MM.1S (cell line): ENCODE data around the gene DNASE2B.

ENCODE experiments used
- DNase-seq: peaks from one replicate; pipeline ENCODE4 v3.0.0-alpha.2; 2015
- H2AFZ ChIP-seq: fragments of 300-600 bp; sonication (generic); 2 replicates; pipeline ENCODE4 v1.6.0; 2016; ENCODE audit warnings: antibody characterized with exemption, low read length
- H3F3A ChIP-seq: fragments of 300-600 bp; sonication (generic); 2 replicates; pipeline ENCODE4 v1.6.1; 2016; ENCODE audit warnings: mild to moderate bottlenecking, antibody characterized with exemption, low read length, moderate library complexity, mixed read lengths; ENCODE audit not compliant: insufficient read depth
- H3K27ac ChIP-seq: fragments of 300-600 bp; sonication (generic); 2 replicates; pipeline ENCODE4 v1.5.1; 2016; ENCODE audit warnings: mild to moderate bottlenecking, low read length
- H3K27me3 ChIP-seq: fragments of 300-600 bp; sonication (generic); replicated peaks from 2 replicates; pipeline ENCODE4 v1.6.0; 2016; ENCODE audit warnings: low read length; ENCODE audit not compliant: insufficient read depth
- H3K36me3 ChIP-seq: fragments of 300-600 bp; sonication (generic); replicated peaks from 2 replicates; pipeline ENCODE4 v1.6.1; 2016; ENCODE audit warnings: mild to moderate bottlenecking, low read length, mixed read lengths; ENCODE audit not compliant: insufficient read depth
- H3K4me1 ChIP-seq: fragments of 300-600 bp; sonication (generic); 2 replicates; pipeline ENCODE4 v1.6.1; 2016; ENCODE audit warnings: low read length, mixed read lengths
- H3K4me2 ChIP-seq: fragments of 300-600 bp; sonication (generic); 2 replicates; pipeline ENCODE4 v1.6.0; 2016; ENCODE audit warnings: low read depth, low read length
- H3K4me3 ChIP-seq: fragments of 300-600 bp; sonication (generic); 2 replicates; pipeline ENCODE4 v1.5.1; 2016; ENCODE audit warnings: low read length, mixed read lengths
- H3K79me2 ChIP-seq: fragments of 300-600 bp; sonication (generic); 2 replicates; pipeline ENCODE4 v1.6.1; 2016; ENCODE audit warnings: mixed run types, low read length, mixed read lengths
- H3K9ac ChIP-seq: fragments of 300-600 bp; sonication (generic); 2 replicates; pipeline ENCODE4 v1.6.1; 2016; ENCODE audit warnings: low read length, mixed read lengths
- H3K9me2 ChIP-seq: fragments of 300-600 bp; sonication (generic); replicated peaks from 2 replicates; pipeline ENCODE4 v1.6.1; 2016; ENCODE audit warnings: mild to moderate bottlenecking, low read length, mixed read lengths; ENCODE audit not compliant: insufficient read depth
- H3K9me3 ChIP-seq: fragments of 300-600 bp; sonication (generic); replicated peaks from 2 replicates; pipeline ENCODE4 v1.6.1; 2016; ENCODE audit warnings: mild to moderate bottlenecking, low read length, mixed read lengths; ENCODE audit not compliant: insufficient read depth
- H4K20me1 ChIP-seq: fragments of 300-600 bp; sonication (generic); 2 replicates; pipeline ENCODE4 v1.6.1; 2016; ENCODE audit warnings: mild to moderate bottlenecking, low read length, moderate library complexity, mixed read lengths; ENCODE audit not compliant: insufficient read depth
- EZH2 ChIP-seq: fragments of 300-600 bp; sonication (generic); optimal IDR thresholded peaks from 2 replicates; pipeline ENCODE3; 2017; ENCODE audit warnings: low read depth, mild to moderate bottlenecking, antibody characterized with exemption, low read length, mixed read lengths
- EZH2phosphoT487 ChIP-seq: fragments of 300-600 bp; sonication (generic); IDR thresholded peaks from 2 replicates; pipeline ENCODE4 v1.6.1; 2018; ENCODE audit warnings: antibody characterized with exemption, low read length
- TF ChIP-seq, protein P1 (sequence below): fragments of 300-600 bp; sonication (generic); IDR thresholded peaks from 2 replicates; pipeline ENCODE4 v1.5.1; 2016; ENCODE audit warnings: antibody characterized with exemption, low read length, mixed read lengths

Gene DNASE2B

DNA sequence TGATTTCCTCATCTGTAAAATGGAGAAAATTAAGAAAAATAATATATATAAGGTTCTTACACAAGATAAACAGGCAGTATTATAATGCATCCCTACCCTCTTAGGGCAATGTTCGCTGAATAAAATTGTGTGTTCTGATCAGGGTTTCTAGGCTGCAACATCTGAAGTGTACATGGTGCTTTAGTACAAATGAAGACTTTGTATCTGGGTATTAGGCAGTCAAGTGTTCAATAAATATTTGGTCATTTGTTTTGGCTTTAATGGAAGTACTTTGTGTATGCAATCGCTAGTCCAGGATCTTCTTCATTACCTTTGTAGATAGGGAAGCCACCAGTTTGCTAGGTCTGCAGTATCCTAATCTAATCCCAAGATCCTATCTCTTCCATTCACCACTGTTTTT, 28.1 kb downstream of the DNASE2B start:
- H3K27ac ChIP-seq: no peak overlapping the region
- H3K4me3 ChIP-seq: no peak overlapping the region
- no peak overlapping the region for H2AFZ ChIP-seq
- no peaks in the 10 kb centered on the region for H3K27me3 ChIP-seq
- H3K36me3 ChIP-seq: no peaks in the 10 kb centered on the region
- no peaks in the 10 kb centered on the region for H3K9me2 ChIP-seq
- no peaks in the 10 kb centered on the region for H3K79me2 ChIP-seq
- no peak overlapping the region for H3K4me2 ChIP-seq
- no peaks in the 10 kb centered on the region for H4K20me1 ChIP-seq
- TF ChIP-seq EZH2phosphoT487: no peak
- no peaks in the 10 kb centered on the region for H3K4me1 ChIP-seq
- no peak for DNase-seq
- H3F3A ChIP-seq: no peaks in the 10 kb centered on the region
- no peaks in the 10 kb centered on the region for H3K9me3 ChIP-seq
- H3K9ac ChIP-seq: no peak overlapping the region

DNA sequence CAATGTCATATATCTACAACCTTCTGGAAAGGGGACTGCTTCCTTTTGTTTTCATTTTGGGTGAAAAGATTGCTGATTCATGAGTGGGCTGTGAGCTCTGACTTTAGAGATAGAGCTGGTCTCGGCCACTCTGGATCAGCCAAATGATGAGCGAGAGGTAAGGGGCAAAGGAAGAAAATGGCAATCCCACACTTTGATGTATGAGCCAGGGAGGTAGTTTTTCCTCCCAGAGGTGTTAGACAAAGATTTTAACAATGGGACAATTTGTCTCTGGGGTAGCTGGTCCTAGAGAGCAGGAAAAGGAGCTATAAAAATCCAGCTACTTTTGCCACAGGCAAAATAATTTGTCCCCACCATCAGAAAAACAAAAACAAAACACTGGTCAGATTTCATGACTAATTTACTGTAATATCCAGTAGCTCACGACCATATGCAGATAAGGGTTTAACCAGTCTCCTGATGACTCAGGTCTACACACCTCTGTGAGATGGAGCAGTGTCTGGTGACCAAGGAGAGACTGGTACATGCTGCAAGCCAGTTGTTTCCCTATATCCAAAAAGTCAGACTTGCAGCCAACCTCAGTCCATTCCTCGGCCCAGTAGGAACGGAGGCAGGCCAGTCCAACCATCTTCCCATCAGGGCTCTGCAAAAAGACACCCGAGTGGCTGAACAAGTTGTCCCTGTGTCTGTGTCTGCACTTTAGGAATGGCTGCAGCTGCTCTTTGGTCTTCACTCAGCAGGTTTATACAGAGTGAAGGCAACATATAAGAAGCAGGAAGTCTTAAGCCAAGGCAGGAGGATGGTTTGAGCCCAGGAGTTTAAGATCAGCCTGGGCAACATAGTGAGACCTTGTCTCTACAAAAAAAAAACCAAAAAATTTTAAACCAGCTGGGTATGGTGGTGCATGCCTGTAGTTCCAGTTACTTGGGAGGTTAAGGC, 29.2 kb downstream of the DNASE2B start:
- no peaks in the 10 kb centered on the region for H3K9me3 ChIP-seq
- no peaks in the 10 kb centered on the region for H3K27me3 ChIP-seq
- no peaks in the 10 kb centered on the region for H3K4me1 ChIP-seq
- no peak for TF ChIP-seq EZH2
- TF ChIP-seq, protein P1, sequence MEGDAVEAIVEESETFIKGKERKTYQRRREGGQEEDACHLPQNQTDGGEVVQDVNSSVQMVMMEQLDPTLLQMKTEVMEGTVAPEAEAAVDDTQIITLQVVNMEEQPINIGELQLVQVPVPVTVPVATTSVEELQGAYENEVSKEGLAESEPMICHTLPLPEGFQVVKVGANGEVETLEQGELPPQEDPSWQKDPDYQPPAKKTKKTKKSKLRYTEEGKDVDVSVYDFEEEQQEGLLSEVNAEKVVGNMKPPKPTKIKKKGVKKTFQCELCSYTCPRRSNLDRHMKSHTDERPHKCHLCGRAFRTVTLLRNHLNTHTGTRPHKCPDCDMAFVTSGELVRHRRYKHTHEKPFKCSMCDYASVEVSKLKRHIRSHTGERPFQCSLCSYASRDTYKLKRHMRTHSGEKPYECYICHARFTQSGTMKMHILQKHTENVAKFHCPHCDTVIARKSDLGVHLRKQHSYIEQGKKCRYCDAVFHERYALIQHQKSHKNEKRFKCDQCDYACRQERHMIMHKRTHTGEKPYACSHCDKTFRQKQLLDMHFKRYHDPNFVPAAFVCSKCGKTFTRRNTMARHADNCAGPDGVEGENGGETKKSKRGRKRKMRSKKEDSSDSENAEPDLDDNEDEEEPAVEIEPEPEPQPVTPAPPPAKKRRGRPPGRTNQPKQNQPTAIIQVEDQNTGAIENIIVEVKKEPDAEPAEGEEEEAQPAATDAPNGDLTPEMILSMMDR: no peak
- TF ChIP-seq EZH2phosphoT487: no peak
- H3K4me2 ChIP-seq: no peak overlapping the region
- no peaks in the 10 kb centered on the region for H3F3A ChIP-seq
- no peak overlapping the region for H3K27ac ChIP-seq
- H4K20me1 ChIP-seq: no peaks in the 10 kb centered on the region
- DNase-seq: no peak
- H3K9ac ChIP-seq: no peak overlapping the region
- no peaks in the 10 kb centered on the region for H3K79me2 ChIP-seq
- H3K9me2 ChIP-seq: no peaks in the 10 kb centered on the region
- H2AFZ ChIP-seq: no peak overlapping the region
- H3K4me3 ChIP-seq: no peak overlapping the region
- H3K36me3 ChIP-seq: no peaks in the 10 kb centered on the region

DNA sequence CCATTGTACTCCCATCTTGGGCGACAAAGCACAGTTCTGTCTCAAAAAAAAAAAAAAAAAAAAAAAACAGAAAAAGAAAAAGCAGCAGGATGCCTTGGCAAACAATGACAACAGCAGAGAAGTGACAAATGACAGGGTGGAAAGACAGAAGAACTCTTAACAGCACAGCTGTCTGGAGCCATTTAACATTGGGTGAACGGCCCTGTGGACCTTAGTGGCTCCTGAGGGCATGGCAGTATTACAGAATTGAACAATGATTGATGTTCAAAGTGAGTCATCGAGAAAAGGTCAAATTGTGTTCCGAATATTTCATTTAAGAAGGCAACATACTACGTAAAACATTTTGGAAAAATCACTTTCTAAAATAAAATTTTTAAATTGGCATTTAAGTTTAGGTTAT, 30.0 kb downstream of the DNASE2B start:
- DNase-seq: no peak

More for the DNA sequence above, 30.0 kb downstream of the DNASE2B start:
- no peak overlapping the region for H3K9ac ChIP-seq
- no peaks in the 10 kb centered on the region for H3K27me3 ChIP-seq
- no peaks in the 10 kb centered on the region for H3K9me3 ChIP-seq
- no peak overlapping the region for H3K4me3 ChIP-seq
- no peaks in the 10 kb centered on the region for H3K36me3 ChIP-seq
- H3F3A ChIP-seq: no peaks in the 10 kb centered on the region
- no peaks in the 10 kb centered on the region for H4K20me1 ChIP-seq
- H3K4me1 ChIP-seq: no peaks in the 10 kb centered on the region
- no peak for TF ChIP-seq EZH2
- TF ChIP-seq, protein P1: no peak
- TF ChIP-seq EZH2phosphoT487: no peak
- H3K27ac ChIP-seq: no peak overlapping the region
- H3K79me2 ChIP-seq: no peaks in the 10 kb centered on the region
- no peak overlapping the region for H2AFZ ChIP-seq
- no peak overlapping the region for H3K4me2 ChIP-seq
- no peaks in the 10 kb centered on the region for H3K9me2 ChIP-seq
